Adipocyte (in vitro differentiated cells): ENCODE results near the gene DCLK1.

ENCODE experiments used
- DNase-seq: peaks from one replicate; pipeline ENCODE4 v3.0.0-alpha.2; 2015; ENCODE audit warnings: low read depth
- H3K27me3 ChIP-seq: replicated peaks from 2 replicates; pipeline ENCODE4 v1.7.0; 2013; ENCODE audit warnings: mild to moderate bottlenecking, low read length, moderate library complexity; ENCODE audit not compliant: control insufficient read depth, insufficient read depth
- H3K36me3 ChIP-seq: 2 replicates; pipeline ENCODE4 v1.7.0; 2013; ENCODE audit warnings: low read length, mild to moderate bottlenecking, moderate library complexity; ENCODE audit not compliant: control insufficient read depth, insufficient read depth, severe bottlenecking
- H3K4me1 ChIP-seq: 2 replicates; pipeline ENCODE4 v1.7.0; 2013; ENCODE audit warnings: mild to moderate bottlenecking, low read length, moderate library complexity; ENCODE audit not compliant: control insufficient read depth, insufficient read depth
- H3K4me3 ChIP-seq: 2 replicates; pipeline ENCODE4 v1.7.0; 2013; ENCODE audit warnings: mild to moderate bottlenecking, low read length, moderate library complexity
- H3K9ac ChIP-seq: 2 replicates; pipeline ENCODE4 v1.7.0; 2013; ENCODE audit warnings: mild to moderate bottlenecking, low read length, moderate library complexity
- H3K9me3 ChIP-seq: 2 replicates; pipeline ENCODE4 v1.7.0; 2013; ENCODE audit warnings: mild to moderate bottlenecking, low read length, moderate library complexity; ENCODE audit not compliant: control insufficient read depth

The DCLK1 gene

GRCh38 chr13:35793823-35794222 lies 337.4 kb downstream of the DCLK1 start:
- no peak overlapping the region for H3K4me3 ChIP-seq
- H3K36me3 ChIP-seq: peaks cover 14% of the 10 kb centered on the region
- no peak for DNase-seq
- no peaks in the 10 kb centered on the region for H3K27me3 ChIP-seq
- no peak overlapping the region for H3K9ac ChIP-seq
- H3K4me1 ChIP-seq: peaks cover 44% of the 10 kb centered on the region
- H3K9me3 ChIP-seq: no peaks in the 10 kb centered on the region

- Histone ChIP-seq H3K4me1 (peaks cover 40% of the 10 kb centered on the region), H3K36me3 (peaks cover 18% of the 10 kb centered on the region), H3K4me3 (no peak overlapping the region), H3K9me3 (no peaks in the 10 kb centered on the region), H3K9ac (peak overlapping the region; percentile 18), H3K27me3 (no peaks in the 10 kb centered on the region)
- DNase-seq: no peak
Measured at GRCh38 chr13:35792911-35793310, 338.3 kb downstream of the DCLK1 start.

- H3K4me3 ChIP-seq: peak overlapping the region; percentile 51
- peaks cover 22% of the 10 kb centered on the region for H3K36me3 ChIP-seq
- no peaks in the 10 kb centered on the region for H3K27me3 ChIP-seq
- no peaks in the 10 kb centered on the region for H3K9me3 ChIP-seq
- peaks cover 40% of the 10 kb centered on the region for H3K4me1 ChIP-seq
- no peak for DNase-seq
- peak overlapping the region; percentile 6 for H3K9ac ChIP-seq
Measured at GRCh38 chr13:35792021-35792420, 339.2 kb downstream of the DCLK1 start.

DNA sequence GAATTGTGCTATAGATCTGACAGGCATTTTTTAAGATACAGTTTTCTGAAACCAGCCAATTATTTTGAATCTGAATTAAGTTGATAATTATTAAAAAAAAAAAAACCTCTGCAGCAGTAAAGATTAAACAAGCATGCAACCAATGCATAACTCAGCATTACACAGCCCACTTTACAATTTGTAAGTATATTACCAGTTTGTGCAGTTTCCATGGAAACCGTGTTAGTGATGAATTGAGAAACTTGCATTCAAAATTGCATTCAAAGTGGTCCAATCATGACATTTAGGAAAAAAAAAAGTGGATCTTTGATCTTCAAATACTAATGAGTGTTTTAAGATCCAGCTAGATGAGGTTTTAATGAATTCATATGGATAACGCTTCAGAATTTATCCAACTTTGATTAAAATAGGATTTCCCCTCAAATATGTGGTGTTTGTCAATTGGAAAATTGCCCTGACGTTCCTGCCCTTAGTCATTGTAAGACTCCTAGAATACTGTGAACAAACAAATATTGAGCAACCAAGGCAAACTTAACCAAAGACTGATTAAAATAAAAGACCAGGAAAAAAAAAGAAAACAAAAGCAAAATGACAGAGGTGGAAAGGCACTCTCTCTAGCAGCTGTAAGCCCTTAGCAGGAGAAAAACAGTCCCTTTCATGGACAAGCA lies 339.9 kb downstream of the DCLK1 start:
- H3K9ac ChIP-seq: peak overlapping the region; percentile 6
- peak; percentile 94 for DNase-seq
- peaks cover 22% of the 10 kb centered on the region for H3K36me3 ChIP-seq
- peak overlapping the region; percentile 51 for H3K4me3 ChIP-seq
- peaks cover 40% of the 10 kb centered on the region for H3K4me1 ChIP-seq
- no peaks in the 10 kb centered on the region for H3K27me3 ChIP-seq
- no peaks in the 10 kb centered on the region for H3K9me3 ChIP-seq

DNA sequence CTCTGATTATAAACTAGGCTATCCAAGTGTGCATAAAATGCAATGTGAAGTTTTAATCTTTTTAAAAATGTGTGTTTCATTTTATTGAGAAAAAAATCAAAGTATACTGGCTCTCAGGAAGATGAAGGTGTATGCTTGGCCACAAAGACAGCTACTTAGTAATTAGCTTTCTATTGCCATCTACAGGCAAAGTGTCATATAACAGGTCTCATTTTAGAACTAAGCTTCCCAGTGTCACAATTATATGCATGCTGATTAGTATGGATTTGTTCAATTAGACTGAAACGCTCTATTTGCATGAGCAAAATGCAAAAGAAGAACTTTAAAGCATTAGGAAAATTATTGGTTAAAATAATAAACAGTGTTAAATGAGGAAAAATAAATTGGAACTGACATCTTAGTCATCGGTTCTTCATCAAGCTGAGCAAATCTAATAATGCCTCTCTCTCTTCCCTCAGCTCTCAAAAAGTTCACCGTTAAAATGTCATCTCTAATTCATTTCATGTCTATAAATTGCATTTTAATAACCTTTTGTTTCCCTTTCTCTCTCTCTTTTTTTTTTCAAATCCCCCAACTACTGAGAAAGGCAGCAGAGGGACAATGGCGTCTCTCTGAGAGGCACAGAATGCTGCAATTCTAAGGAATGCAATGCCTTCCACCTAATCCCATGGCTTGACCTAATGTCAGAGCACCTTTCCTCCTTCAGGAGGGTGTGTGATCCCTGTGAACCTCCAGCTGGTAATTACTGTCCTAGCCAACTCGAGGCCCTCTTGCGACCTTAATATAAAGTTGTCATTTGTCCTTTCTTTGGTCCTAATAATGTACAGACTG lies 341.6 kb downstream of the DCLK1 start:
- Histone ChIP-seq H3K4me3 (no peak overlapping the region), H3K9ac (no peak overlapping the region), H3K27me3 (no peaks in the 10 kb centered on the region), H3K9me3 (no peaks in the 10 kb centered on the region), H3K4me1 (peaks cover 42% of the 10 kb centered on the region), H3K36me3 (peaks cover 29% of the 10 kb centered on the region)
- peak; percentile 77 for DNase-seq

DNA sequence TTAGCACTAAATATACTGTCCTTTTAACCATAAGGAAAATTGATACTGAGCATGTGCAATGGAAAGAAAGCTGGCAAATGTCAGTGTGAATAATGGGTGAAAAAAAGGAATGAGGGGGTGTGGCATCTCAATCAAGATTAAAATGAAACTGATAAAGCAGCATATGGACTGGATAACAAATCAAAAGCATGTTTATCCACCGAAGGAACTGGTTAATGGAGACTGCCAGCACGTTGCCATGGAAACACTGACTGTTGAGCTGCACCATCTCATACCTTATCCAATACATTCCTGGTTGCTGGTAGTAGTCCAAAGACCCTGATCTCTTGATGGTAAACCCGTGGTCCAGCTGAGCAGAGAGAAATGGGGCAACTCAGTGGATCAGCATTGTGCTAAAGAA lies 343.2 kb downstream of the DCLK1 start:
- Histone ChIP-seq H3K4me3 (no peak overlapping the region), H3K27me3 (no peaks in the 10 kb centered on the region), H3K9me3 (no peaks in the 10 kb centered on the region), H3K4me1 (peaks cover 29% of the 10 kb centered on the region), H3K36me3 (peaks cover 27% of the 10 kb centered on the region), H3K9ac (no peak overlapping the region)
- no peak for DNase-seq

DNA sequence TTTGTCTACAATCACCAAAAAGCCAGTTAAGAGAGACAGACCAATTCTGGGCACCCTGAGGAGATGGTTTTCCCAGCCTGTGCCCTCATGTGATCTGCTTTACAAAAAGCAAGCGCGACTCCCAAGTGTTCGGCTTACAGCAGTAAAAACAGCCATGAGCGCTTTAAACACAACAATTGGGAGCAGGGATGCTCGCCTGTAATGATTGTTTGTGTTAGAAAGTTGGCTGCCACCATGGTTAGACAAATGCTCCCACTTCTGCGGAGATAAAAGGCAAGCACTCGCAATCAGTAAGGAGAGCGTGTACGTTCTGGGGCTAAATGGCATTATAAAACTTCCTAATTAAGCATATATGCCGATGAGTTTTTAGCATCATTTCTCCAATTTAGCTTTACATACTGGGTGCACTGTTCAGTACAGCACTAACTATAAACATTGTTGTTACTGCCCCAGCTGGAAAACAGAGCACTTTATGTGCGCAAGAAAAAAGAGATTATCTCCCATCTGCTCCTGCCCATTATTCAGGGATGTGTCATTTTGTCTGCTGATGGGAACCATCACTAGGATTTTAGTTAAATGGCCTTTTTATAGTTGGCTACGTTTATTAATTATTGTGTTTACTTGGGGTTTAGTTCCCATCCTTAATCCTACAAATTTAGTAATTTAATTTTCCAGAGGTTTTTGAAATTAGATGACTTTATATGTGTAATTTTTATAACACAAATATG lies 345.4 kb downstream of the DCLK1 start:
- peaks cover 7% of the 10 kb centered on the region for H3K4me1 ChIP-seq
- no peak overlapping the region for H3K4me3 ChIP-seq
- H3K36me3 ChIP-seq: peaks cover 20% of the 10 kb centered on the region
- H3K9me3 ChIP-seq: no peaks in the 10 kb centered on the region
- no peaks in the 10 kb centered on the region for H3K27me3 ChIP-seq
- H3K9ac ChIP-seq: no peak overlapping the region
- no peak for DNase-seq

DNA sequence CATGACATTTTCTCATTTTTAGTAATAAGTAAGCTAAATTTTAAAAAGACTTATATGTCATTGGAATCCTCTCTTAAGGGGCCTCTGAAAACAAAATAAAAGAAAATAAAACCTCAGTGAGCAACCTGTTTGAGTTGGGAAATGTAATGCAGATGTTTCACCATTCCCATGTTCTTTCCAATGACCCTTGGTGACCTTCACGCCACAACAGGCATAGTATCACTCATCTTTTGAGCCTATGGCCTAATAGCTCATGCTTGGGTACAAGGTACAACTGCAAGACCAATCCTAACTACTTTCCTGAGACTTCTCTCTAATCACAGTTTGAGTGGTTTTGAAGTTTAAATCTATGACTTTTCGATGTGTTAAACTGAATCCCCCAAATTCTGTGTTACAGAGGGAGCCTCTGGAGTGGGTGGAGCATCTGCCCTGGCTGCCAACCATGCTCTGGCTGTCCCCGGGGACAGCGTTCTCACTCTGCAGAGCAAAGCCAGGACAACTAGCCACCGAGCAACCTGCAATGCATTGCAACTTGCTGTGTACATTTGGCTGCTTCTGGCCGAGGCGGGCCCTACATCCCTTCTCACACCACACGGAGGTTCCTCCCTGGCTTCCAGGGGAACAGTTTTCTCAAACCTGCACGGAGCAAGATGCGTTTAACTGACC lies 346.8 kb downstream of the DCLK1 start:
- Histone ChIP-seq H3K4me3 (no peak overlapping the region), H3K4me1 (peaks cover 5% of the 10 kb centered on the region), H3K36me3 (peaks cover 16% of the 10 kb centered on the region), H3K9ac (no peak overlapping the region), H3K27me3 (no peaks in the 10 kb centered on the region), H3K9me3 (no peaks in the 10 kb centered on the region)
- DNase-seq: no peak

DNA sequence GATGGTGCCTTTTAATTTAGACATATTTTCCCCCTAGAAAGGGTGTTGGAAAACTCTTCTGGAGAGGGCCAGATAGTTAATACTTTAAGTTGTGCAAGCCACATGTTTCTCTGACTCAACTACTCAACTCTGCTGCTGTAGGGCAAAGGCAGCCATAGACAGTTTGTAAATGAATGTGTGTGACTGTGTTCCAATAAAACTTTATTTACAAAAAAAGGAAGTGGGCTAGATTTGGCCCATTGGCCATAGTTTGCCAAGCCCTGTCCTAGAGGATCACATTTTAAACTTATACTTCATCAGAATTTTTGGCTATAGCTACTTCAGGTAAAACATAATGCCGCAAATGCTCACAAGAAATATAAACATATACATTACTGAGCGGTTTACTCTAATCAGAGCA lies 348.4 kb downstream of the DCLK1 start:
- Histone ChIP-seq H3K36me3 (peaks cover 12% of the 10 kb centered on the region), H3K9ac (no peak overlapping the region), H3K4me1 (peaks cover 5% of the 10 kb centered on the region), H3K4me3 (no peak overlapping the region), H3K9me3 (no peaks in the 10 kb centered on the region), H3K27me3 (no peaks in the 10 kb centered on the region)
- DNase-seq: no peak

GRCh38 chr13:35781036-35782000 lies 349.9 kb downstream of the DCLK1 start:
- DNase-seq: peak; percentile 63
- H3K4me1 ChIP-seq: peaks cover 5% of the 10 kb centered on the region
- no peaks in the 10 kb centered on the region for H3K27me3 ChIP-seq
- H3K4me3 ChIP-seq: no peak overlapping the region
- H3K9me3 ChIP-seq: no peaks in the 10 kb centered on the region
- no peak overlapping the region for H3K9ac ChIP-seq
- H3K36me3 ChIP-seq: peaks cover 11% of the 10 kb centered on the region
